B cell (primary cell): ENCODE data around the gene ZDHHC24. TPM values are rescaled to one million over a fixed set of nuclear protein-coding genes. Genes with fewer than 3 reads are reported as not detected.

Experiments used
- polyA plus RNA-seq: library from polyadenylated mRNA; depleted of rRNA; stranded (reverse); fragments of >200 nt; gene quantifications from 2 replicates; pipeline ENCODE4 v1.2.3, GENCODE V29; 2012
- total RNA-seq, 2 donors: library from RNA; stranded (reverse); fragments of 120-200 nt in 1 of 2; gene quantifications; 1 replicate in 1 of 2; 2 replicates in 1 of 2; pipeline versions ENCODE4 v1.2.3 to v1.2.4, GENCODE V29; 2013 to 2022

ZDHHC24 gene
- total and polyA plus RNA-seq, 2 donors (not counting 1 experiment from before 2014, with no cell fraction given), result 29.7 to 32.6 TPM

Other genes starting within 250 kb of the ZDHHC24 start
- 0.83 and 0.96 TPM in 2 replicates for gene CD248, start 229.0 kb downstream of the ZDHHC24 start, total RNA-seq
- gene CD248, start 229.0 kb downstream of the ZDHHC24 start, polyA plus RNA-seq, result 0.40 and 0.62 TPM in 2 replicates
- gene RIN1, start 209.6 kb downstream of the ZDHHC24 start, total RNA-seq, result 1.1 and 1.7 TPM in 2 replicates
- gene RIN1, start 209.6 kb downstream of the ZDHHC24 start, polyA plus RNA-seq, result 0.42 and 0.72 TPM in 2 replicates
- 50.9 and 58.3 TPM in 2 replicates for gene BRMS1, start 200.9 kb downstream of the ZDHHC24 start, total RNA-seq
- 51.2 and 55.8 TPM in 2 replicates for gene BRMS1, start 200.9 kb downstream of the ZDHHC24 start, polyA plus RNA-seq
- gene B4GAT1, start 198.4 kb downstream of the ZDHHC24 start, total RNA-seq, result 5.2 TPM in 2 replicates
- 0.87 and 1.4 TPM in 2 replicates for gene B4GAT1, start 198.4 kb downstream of the ZDHHC24 start, polyA plus RNA-seq
- 18.5 and 20.1 TPM in 2 replicates for gene SLC29A2, start 174.3 kb downstream of the ZDHHC24 start, total RNA-seq
- gene SLC29A2, start 174.3 kb downstream of the ZDHHC24 start, polyA plus RNA-seq, result 15.7 and 16.2 TPM in 2 replicates
- gene NPAS4, start 125.0 kb downstream of the ZDHHC24 start, total RNA-seq, result not detected in 2 replicates
- not detected in 2 replicates for gene NPAS4, start 125.0 kb downstream of the ZDHHC24 start, polyA plus RNA-seq
- 26.7 and 29.2 TPM in 2 replicates for gene MRPL11, start 107.2 kb downstream of the ZDHHC24 start, total RNA-seq
- 18.0 and 25.5 TPM in 2 replicates for gene MRPL11, start 107.2 kb downstream of the ZDHHC24 start, polyA plus RNA-seq
- 15.6 and 17.0 TPM in 2 replicates for gene PELI3, start 79.1 kb downstream of the ZDHHC24 start, total RNA-seq
- gene PELI3, start 79.1 kb downstream of the ZDHHC24 start, polyA plus RNA-seq, result 2.9 and 3.2 TPM in 2 replicates
- gene DPP3, start 65.6 kb downstream of the ZDHHC24 start, total RNA-seq, result 21.5 and 22.7 TPM in 2 replicates
- 31.7 and 40.6 TPM in 2 replicates for gene DPP3, start 65.6 kb downstream of the ZDHHC24 start, polyA plus RNA-seq
- 52.5 and 56.3 TPM in 2 replicates for gene BBS1, start 35.4 kb downstream of the ZDHHC24 start, total RNA-seq
- 13.7 and 20.4 TPM in 2 replicates for gene BBS1, start 35.4 kb downstream of the ZDHHC24 start, polyA plus RNA-seq
- gene ACTN3, start 855 bp upstream of the ZDHHC24 start, total RNA-seq, result 0.17 TPM in 1 of 2 replicates, not detected in the other
- 0.22 and 0.26 TPM in 2 replicates for gene ACTN3, start 855 bp upstream of the ZDHHC24 start, polyA plus RNA-seq
- gene CTSF, start 22.6 kb upstream of the ZDHHC24 start, total RNA-seq, result 20.9 and 24.0 TPM in 2 replicates
- gene CTSF, start 22.6 kb upstream of the ZDHHC24 start, polyA plus RNA-seq, result 14.6 and 16.6 TPM in 2 replicates
- 0.17 and 0.39 TPM in 2 replicates for gene CCDC87, start 47.0 kb upstream of the ZDHHC24 start, total RNA-seq
- 0.09 TPM in 1 of 2 replicates, not detected in the other for gene CCDC87, start 47.0 kb upstream of the ZDHHC24 start, polyA plus RNA-seq
- 87.8 and 98.5 TPM in 2 replicates for gene CCS, start 47.1 kb upstream of the ZDHHC24 start, total RNA-seq
- gene CCS, start 47.1 kb upstream of the ZDHHC24 start, polyA plus RNA-seq, result 162 and 174 TPM in 2 replicates
- gene RBM14, start 70.6 kb upstream of the ZDHHC24 start, total RNA-seq, result 244 and 246 TPM in 2 replicates
- gene RBM14, start 70.6 kb upstream of the ZDHHC24 start, polyA plus RNA-seq, result 44.9 and 52.4 TPM in 2 replicates
- gene RBM4, start 92.7 kb upstream of the ZDHHC24 start, total RNA-seq, result 199 and 203 TPM in 2 replicates
- 125 and 139 TPM in 2 replicates for gene RBM4, start 92.7 kb upstream of the ZDHHC24 start, polyA plus RNA-seq
- gene RBM4B, start 131.8 kb upstream of the ZDHHC24 start, total RNA-seq, result 61.3 and 66.4 TPM in 2 replicates
- 33.2 and 36.8 TPM in 2 replicates for gene RBM4B, start 131.8 kb upstream of the ZDHHC24 start, polyA plus RNA-seq
- gene SPTBN2, start 183.2 kb upstream of the ZDHHC24 start, total RNA-seq, result 0.67 and 0.85 TPM in 2 replicates
- 1.2 and 2.1 TPM in 2 replicates for gene SPTBN2, start 183.2 kb upstream of the ZDHHC24 start, polyA plus RNA-seq